Fibroblast of the aortic adventitia (primary cell): ENCODE measurements around the gene RABGAP1. TPM values are rescaled to one million over a fixed set of nuclear protein-coding genes. Genes with fewer than 3 reads are reported as not detected.

ENCODE experiments used
- DNase-seq: peaks from one replicate; pipeline ENCODE4 v3.0.0-alpha.2; 2010; ENCODE audit warnings: low read depth
- H3K4me3 ChIP-seq: 2 replicates; pipeline ENCODE4 v1.5.1; 2011; ENCODE audit warnings: low read depth, mild to moderate bottlenecking, control low read depth, low read length, moderate library complexity
- total RNA-seq: library from RNA; depleted of rRNA; stranded (reverse); fragments of >200 nt; gene quantifications from 2 replicates; pipeline ENCODE4 v1.2.3, GENCODE V29; 2012; ENCODE audit warnings: low replicate concordance
- TF ChIP-seq, protein P1 (sequence below): IDR thresholded peaks from 2 replicates; pipeline ENCODE4 v1.5.1; 2011; ENCODE audit warnings: mild to moderate bottlenecking, low read length, control low read depth, inconsistent platforms; ENCODE audit not compliant: insufficient read depth

RABGAP1 gene
- total RNA-seq, 1 donor: 50.3 TPM

DNA sequence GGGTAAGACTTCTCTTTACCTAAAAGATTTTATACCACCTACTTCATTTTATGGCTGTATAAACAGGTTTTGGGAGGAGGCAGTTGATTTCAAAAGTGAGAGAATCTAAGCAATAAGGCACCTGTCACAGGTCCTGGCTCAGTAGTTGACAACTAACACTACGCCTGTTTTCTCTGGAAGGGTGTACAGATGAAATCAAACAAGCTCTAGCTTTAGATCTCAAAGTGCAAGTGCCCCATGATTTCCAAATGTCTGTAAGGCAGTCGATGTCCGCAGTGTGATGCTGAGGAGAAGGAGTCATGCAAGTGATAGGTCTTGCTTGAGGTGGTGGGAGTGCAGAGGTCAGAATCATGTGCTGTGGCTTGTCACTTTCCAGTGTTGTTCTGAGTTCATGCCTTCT, 158.7 kb downstream of the RABGAP1 start:
- DNase-seq: no peak
- H3K4me3 ChIP-seq: no peak overlapping the region
- TF ChIP-seq, protein P1, sequence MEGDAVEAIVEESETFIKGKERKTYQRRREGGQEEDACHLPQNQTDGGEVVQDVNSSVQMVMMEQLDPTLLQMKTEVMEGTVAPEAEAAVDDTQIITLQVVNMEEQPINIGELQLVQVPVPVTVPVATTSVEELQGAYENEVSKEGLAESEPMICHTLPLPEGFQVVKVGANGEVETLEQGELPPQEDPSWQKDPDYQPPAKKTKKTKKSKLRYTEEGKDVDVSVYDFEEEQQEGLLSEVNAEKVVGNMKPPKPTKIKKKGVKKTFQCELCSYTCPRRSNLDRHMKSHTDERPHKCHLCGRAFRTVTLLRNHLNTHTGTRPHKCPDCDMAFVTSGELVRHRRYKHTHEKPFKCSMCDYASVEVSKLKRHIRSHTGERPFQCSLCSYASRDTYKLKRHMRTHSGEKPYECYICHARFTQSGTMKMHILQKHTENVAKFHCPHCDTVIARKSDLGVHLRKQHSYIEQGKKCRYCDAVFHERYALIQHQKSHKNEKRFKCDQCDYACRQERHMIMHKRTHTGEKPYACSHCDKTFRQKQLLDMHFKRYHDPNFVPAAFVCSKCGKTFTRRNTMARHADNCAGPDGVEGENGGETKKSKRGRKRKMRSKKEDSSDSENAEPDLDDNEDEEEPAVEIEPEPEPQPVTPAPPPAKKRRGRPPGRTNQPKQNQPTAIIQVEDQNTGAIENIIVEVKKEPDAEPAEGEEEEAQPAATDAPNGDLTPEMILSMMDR: no peak

- TF ChIP-seq, protein P1: no peak
- H3K4me3 ChIP-seq: no peak overlapping the region
- no peak for DNase-seq
These were observed 161.7 kb downstream of the RABGAP1 start for GRCh38 chr9:123102375-123103113.

DNA sequence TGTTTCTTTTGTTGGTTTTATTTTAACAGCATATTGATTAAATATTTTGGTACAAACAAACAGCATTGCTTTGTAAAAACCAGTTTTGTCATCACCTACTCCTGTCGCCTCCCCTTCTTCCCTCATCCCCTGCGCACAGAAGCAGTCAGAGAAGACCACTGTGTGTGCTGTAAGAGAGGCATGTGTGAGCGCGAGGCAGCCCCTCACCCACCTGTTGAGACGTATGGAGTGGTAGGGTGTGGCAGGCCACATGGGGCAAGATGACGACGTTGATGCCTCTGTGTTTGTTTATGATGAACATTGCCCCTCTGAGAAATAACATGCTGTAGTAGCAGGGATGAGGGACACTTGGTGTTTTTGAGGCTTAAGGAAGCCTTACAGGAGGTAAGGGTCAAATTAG, 164.0 kb downstream of the RABGAP1 start:
- TF ChIP-seq, protein P1: no peak
- no peak for DNase-seq
- no peak overlapping the region for H3K4me3 ChIP-seq

DNA sequence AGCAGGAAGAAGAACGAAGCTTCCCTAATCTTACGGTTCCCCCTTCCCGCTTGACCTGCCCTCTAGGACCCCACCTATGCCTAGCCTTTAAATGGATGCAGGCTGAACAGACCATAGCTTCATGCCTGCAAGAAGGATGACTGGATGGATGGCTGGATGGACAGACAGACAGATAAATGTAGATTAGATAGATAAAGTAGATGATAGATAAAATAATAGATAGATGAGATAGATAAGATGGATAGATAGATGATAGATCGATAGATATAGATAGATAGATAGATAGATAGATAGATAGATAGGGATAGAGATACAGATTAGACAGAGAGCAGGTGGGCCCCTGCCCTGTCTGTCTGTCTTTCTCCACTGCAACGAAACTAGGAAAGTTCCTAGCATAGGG, 164.7 kb downstream of the RABGAP1 start:
- TF ChIP-seq, protein P1: no peak
- no peak for DNase-seq
- no peak overlapping the region for H3K4me3 ChIP-seq

GRCh38 chr9:123107639-123108285, 166.9 kb downstream of the RABGAP1 start:
- no peak overlapping the region for H3K4me3 ChIP-seq
- TF ChIP-seq, protein P1: no peak
- no peak for DNase-seq

DNA sequence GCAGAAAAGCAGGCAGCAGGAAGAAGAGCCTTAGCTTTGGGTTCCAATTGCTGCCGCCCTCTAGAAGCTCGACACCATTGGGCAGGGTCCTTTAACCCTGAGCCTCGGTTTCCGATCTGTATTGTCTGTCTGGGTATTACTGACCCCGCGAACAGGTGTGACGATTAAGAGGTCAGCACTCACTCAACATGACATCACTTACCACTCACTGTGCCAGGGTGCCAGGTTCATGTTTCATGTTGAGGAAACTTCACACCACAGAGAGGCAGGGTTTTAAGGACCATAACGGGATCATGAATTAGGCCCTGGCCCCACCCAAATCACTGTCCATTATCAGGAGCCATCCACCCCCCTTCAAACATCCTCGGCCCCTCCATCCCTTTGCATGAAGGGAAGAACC, 168.2 kb downstream of the RABGAP1 start:
- TF ChIP-seq, protein P1: no peak
- no peak for DNase-seq
- H3K4me3 ChIP-seq: no peak overlapping the region
